GM19328 (cell line): ENCODE results near the gene EXOSC10.
A peak's percentile ranks its signal among the peaks of the same experiment; 100 is the strongest.

Experiments
- ATAC-seq: cut with Tn5 transposase; IDR thresholded peaks from one replicate; pipeline ENCODE4 v1.9.1; 2021; ENCODE audit warnings: mild to moderate bottlenecking, moderate library complexity; ENCODE audit not compliant: unreplicated experiment

The EXOSC10 gene

GRCh38 chr1:11099310-11100148 is at the start of gene EXOSC10:
Gene EXOSC10, minus strand, starts transcription at chr1:11099869. Its CDS starts 38 bp downstream, at chr1:11099831.
- peak; percentile 88 for ATAC-seq

GRCh38 chr1:11147197-11147770 is 47.6 kb upstream of the EXOSC10 start:
- ATAC-seq: no peak

GRCh38 chr1:11145741-11146140 is 46.1 kb upstream of the EXOSC10 start:
- no peak for ATAC-seq

- no peak for ATAC-seq
Observed at GRCh38 chr1:11144570-11145256, 45.0 kb upstream of the EXOSC10 start.

GRCh38 chr1:11143907-11144306 is 44.2 kb upstream of the EXOSC10 start:
- ATAC-seq: no peak

- no peak for ATAC-seq
Observed at GRCh38 chr1:11143401-11143800, 43.7 kb upstream of the EXOSC10 start.

- ATAC-seq: no peak
Observed at GRCh38 chr1:11142618-11143391, 43.1 kb upstream of the EXOSC10 start.

GRCh38 chr1:11138952-11139351 is 39.3 kb upstream of the EXOSC10 start:
- no peak for ATAC-seq

GRCh38 chr1:11138029-11138428 is 38.4 kb upstream of the EXOSC10 start:
- ATAC-seq: no peak

- ATAC-seq: no peak
Observed at GRCh38 chr1:11134898-11135266, 35.2 kb upstream of the EXOSC10 start.

GRCh38 chr1:11134251-11134897 is 34.7 kb upstream of the EXOSC10 start:
- no peak for ATAC-seq

- no peak for ATAC-seq
Observed at GRCh38 chr1:11132563-11133293, 33.1 kb upstream of the EXOSC10 start.

- no peak for ATAC-seq
Observed at GRCh38 chr1:11131816-11132215, 32.1 kb upstream of the EXOSC10 start.

GRCh38 chr1:11130406-11130805 is 30.7 kb upstream of the EXOSC10 start:
- no peak for ATAC-seq

GRCh38 chr1:11129649-11130390 is 30.2 kb upstream of the EXOSC10 start:
- ATAC-seq: no peak

GRCh38 chr1:11126569-11126968 is 26.9 kb upstream of the EXOSC10 start:
- no peak for ATAC-seq

GRCh38 chr1:11125931-11126330 is 26.3 kb upstream of the EXOSC10 start:
- no peak for ATAC-seq

- no peak for ATAC-seq
Observed at GRCh38 chr1:11124965-11125364, 25.3 kb upstream of the EXOSC10 start.

GRCh38 chr1:11116318-11116717 is 16.6 kb upstream of the EXOSC10 start:
- no peak for ATAC-seq
